ENCODE results near the gene PCDHGA1.
"Not testable (repeated sequence)": the region's sequence is repeated elsewhere in the genome, so short reads cannot be mapped to it uniquely, and the experiment has no call there.

Gene PCDHGA1

DNA sequence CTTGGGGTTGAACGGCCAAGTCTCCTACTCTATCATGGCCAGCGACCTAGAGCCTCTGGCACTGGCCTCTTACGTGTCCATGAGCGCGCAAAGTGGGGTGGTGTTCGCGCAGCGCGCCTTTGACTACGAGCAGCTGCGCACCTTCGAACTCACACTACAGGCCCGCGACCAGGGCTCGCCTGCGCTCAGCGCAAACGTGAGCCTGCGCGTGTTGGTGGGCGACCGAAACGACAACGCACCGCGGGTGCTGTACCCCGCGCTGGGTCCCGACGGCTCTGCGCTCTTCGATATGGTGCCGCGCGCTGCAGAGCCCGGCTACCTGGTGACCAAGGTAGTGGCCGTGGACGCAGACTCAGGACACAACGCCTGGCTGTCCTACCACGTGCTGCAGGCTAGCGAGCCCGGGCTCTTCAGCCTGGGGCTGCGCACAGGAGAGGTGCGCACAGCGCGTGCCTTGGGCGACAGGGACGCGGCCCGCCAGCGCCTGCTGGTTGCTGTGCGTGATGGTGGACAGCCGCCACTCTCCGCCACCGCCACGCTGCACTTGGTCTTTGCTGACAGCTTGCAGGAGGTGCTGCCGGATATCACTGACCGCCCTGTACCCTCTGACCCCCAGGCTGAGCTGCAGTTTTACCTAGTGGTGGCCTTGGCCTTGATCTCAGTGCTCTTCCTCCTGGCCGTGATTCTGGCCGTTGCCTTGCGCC is 69.4 kb downstream of the PCDHGA1 start:
- no peak for DNase-seq (ENCODE audit: low read depth)
- H3K4me3 ChIP-seq (ENCODE audit: low read depth, low read length) = no peak overlapping the region

DNA sequence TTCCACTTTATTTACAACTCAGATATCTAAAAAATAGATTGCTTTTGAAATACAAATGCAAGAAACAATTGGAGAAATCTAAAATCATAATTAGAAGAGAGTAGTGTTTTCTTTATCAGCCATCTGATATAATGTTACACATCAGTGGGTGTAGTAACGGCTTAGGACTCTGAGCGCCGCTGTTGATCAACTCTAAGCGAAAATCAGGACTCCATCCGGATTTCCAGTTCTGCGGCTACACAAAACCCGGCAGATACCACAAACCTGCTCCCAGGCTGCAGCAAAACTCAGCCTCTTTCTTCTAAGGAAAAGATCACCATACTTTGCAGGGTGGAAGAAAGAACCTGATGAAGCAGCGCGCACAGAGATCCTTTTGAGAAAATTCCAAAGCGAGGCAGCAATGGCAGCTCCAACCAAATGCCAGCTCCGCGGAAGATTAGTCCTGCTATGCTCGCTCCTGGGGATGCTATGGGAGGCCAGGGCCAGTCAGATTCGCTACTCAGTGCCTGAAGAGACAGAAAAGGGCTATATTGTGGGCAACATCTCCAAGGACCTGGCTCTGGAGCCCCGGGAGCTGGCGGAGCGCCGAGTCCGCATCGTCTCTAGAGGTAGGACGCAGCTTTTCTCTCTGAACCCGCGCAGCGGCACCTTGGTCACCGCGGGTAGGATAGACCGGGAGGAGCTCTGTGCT is 72.4 kb downstream of the PCDHGA1 start, which contains the start of gene PCDHGA9:
Gene PCDHGA9 (plus strand): TSS at position 226 of the 691 bp plus-strand sequence. CDS start 175 bp downstream, at position 401.
- H3K4me3 ChIP-seq (ENCODE audit: low read depth, low read length) = peak within 1 kb of the TSS; percentile 35
- no peak for DNase-seq (ENCODE audit: low read depth)

DNA sequence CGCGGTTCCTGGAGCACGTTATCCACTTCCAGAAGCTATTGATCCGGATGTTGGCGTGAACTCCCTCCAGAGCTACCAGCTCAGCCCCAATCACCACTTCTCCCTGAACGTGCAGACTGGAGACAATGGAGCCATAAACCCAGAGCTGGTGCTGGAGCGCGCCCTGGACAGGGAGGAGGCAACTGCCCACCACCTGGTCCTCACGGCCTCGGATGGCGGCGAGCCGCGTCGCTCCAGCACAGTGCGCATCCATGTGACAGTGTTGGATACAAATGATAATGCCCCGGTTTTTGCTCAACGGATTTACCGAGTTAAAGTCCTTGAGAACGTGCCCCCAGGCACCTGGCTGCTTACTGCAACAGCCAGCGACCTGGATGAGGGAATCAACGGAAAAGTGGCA is 73.1 kb downstream of the PCDHGA1 start:
- H3K4me3 ChIP-seq (ENCODE audit: low read depth, low read length) = peak overlapping the region; percentile 35
- no peak for DNase-seq (ENCODE audit: low read depth)

DNA sequence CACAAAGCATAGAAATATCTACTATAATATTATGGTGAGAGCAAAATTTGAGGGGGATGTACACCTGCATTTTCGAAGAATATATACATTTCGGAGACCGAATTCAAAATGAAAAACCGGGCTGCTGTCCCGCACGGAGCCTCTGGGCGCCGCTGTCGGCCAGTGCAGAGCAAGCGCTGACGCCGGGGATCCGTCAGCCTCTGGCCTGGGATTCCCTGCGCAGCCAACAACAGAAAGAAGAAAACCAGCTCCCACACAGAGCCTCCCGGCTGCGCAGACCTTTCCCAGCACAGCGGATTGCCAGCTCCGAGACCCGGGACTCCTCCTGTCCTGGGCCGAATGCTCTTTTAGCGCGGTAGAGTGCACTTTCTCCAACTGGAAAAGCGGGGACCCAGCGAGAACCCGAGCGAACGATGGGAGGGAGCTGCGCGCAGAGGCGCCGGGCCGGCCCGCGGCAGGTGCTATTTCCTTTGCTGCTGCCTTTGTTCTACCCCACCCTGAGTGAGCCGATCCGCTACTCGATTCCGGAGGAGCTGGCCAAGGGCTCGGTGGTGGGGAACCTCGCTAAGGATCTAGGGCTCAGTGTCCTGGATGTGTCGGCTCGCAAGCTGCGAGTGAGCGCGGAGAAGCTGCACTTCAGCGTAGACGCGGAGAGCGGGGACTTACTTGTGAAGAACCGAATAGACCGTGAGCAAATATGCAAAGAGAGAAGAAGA is 77.6 kb downstream of the PCDHGA1 start, which contains the start of gene PCDHGB6:
Gene PCDHGB6 (plus strand): TSS at position 232 of the 716 bp plus-strand sequence. CDS start 182 bp downstream, at position 414.
- peak within 1 kb of the TSS; percentile 34 for H3K4me3 ChIP-seq (ENCODE audit: low read depth, low read length)
- DNase-seq (ENCODE audit: low read depth) = not testable (repeated sequence)

DNA sequence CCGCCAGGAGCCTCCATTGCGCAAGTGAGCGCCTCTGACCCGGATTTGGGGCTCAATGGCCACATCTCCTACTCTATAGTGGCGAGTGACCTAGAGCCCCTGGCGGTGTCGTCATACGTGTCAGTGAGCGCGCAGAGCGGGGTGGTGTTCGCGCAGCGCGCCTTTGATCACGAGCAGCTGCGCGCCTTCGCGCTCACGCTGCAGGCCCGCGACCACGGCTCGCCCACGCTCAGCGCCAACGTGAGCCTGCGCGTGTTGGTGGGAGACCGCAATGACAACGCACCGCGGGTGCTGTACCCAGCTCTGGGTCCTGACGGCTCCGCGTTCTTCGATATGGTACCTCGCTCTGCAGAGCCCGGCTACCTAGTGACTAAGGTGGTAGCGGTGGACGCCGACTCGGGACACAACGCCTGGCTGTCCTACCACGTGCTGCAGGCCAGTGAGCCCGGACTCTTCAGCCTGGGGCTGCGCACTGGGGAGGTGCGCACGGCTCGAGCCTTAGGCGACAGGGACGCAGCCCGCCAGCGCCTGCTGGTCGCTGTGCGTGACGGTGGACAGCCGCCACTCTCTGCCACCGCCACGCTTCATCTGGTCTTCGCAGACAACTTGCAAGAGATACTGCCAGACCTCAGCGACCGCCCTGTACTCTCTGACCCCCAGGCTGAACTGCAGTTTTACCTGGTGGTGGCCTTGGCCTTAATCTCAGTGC is 79.4 kb downstream of the PCDHGA1 start:
- H3K4me3 ChIP-seq (ENCODE audit: low read depth, low read length) = no peak overlapping the region
- DNase-seq (ENCODE audit: low read depth) = no peak

DNA sequence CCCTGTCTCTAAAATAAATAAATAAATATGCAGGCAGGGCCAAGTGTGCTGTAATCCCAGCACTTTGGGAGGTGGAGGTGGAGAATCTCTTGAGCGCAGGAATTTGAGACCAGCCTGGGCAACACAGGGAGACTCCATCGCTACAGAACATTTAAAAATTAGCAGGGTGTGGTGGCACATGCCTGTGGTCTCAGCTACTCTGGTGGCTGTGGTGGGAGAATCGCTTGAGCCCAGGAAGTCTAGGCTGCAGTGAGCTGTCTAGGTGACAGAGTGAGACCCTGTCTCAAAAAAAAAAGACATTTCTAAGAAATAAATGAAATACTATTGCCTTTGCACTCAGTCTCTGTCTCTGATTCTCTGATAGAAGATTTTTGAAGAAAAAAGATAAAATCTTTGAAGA is 81.3 kb downstream of the PCDHGA1 start:
- DNase-seq (ENCODE audit: low read depth) = no peak
- no peak overlapping the region for H3K4me3 ChIP-seq (ENCODE audit: low read depth, low read length)

DNA sequence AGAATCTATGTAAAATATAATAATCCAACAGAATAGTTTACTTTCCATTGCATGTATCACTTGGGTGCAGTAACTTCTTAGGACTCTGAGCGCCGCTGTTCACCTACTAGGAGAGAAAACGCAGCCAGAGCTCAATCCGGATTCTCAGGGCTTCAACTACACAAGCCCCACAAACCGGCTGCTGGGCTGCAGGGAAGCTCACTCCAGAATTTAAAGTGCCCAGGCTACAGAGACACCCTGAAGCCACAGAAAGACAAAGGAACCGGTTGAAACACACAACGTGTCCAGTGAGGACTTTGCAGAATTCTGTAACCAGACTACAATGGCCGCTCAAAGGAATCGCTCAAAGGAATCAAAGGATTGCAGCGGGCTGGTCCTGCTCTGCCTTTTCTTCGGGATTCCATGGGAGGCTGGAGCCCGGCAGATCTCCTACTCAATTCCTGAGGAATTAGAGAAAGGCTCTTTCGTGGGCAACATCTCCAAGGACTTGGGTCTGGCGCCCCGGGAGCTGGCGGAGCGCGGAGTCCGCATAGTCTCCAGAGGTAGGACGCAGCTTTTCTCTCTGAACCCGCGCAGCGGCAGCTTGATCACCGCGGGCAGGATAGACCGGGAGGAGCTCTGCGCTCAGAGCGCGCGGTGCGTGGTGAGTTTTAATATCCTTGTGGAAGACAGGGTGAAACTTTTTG is 82.7 kb downstream of the PCDHGA1 start, which contains the start of gene PCDHGA10:
Gene PCDHGA10 (plus strand): TSS at position 134 of the 686 bp plus-strand sequence. CDS start 189 bp downstream, at position 323.
- DNase-seq (ENCODE audit: low read depth) = no peak
- H3K4me3 ChIP-seq (ENCODE audit: low read depth, low read length) = peak within 1 kb of the TSS; percentile 46

DNA sequence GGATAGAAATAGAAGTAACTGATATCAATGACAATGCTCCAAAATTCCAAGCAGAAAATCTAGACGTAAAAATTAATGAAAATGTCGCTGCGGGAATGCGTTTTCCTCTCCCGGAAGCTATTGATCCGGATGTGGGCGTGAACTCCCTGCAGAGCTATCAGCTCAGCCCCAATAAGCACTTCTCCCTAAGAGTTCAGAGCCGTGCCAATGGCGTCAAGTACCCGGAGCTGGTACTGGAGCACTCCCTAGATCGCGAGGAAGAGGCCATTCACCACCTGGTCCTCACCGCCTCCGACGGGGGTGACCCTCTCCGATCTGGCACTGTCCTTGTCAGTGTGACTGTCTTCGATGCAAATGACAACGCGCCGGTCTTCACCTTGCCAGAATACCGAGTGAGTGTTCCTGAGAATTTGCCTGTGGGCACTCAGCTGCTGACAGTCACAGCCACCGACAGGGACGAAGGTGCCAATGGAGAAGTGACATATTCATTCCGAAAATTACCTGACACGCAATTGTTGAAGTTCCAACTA is 83.3 kb downstream of the PCDHGA1 start:
- peak overlapping the region; percentile 46 for H3K4me3 ChIP-seq (ENCODE audit: low read depth, low read length)
- DNase-seq (ENCODE audit: low read depth) = no peak

DNA sequence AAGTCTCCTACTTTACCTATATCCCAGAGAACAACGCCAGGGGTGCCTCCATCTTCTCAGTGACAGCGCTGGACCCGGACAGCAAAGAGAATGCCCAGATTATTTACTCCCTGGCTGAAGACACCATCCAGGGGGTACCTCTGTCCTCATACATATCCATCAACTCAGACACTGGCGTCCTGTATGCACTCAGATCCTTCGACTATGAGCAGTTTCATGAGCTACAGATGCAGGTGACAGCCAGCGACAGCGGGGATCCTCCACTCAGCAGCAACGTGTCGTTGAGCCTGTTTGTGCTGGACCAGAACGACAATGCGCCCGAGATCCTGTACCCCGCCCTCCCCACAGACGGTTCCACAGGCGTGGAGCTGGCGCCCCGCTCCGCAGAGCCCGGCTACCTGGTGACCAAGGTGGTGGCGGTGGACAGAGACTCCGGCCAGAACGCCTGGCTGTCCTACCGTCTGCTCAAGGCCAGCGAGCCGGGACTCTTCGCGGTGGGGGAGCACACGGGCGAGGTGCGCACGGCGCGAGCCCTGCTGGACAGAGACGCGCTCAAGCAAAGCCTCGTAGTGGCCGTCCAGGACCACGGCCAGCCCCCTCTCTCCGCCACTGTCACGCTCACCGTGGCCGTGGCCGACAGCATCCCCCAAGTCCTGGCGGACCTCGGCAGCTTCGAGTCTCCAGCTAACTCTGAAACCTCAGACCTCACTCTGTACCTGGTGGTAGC is 84.4 kb downstream of the PCDHGA1 start:
- H3K4me3 ChIP-seq (ENCODE audit: low read depth, low read length); DNase-seq (ENCODE audit: low read depth): not testable (repeated sequence)

DNA sequence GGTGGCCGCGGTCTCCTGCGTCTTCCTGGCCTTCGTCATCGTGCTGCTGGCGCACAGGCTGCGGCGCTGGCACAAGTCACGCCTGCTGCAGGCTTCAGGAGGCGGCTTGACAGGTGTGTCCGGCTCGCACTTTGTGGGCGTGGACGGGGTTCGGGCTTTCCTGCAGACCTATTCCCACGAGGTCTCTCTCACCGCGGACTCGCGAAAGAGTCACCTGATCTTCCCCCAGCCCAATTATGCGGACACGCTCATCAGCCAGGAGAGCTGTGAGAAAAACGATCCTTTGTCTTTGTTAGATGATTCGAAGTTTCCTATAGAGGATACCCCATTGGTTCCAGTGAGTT is 84.9 kb downstream of the PCDHGA1 start:
- DNase-seq (ENCODE audit: low read depth); H3K4me3 ChIP-seq (ENCODE audit: low read depth, low read length): not testable (repeated sequence)

DNA sequence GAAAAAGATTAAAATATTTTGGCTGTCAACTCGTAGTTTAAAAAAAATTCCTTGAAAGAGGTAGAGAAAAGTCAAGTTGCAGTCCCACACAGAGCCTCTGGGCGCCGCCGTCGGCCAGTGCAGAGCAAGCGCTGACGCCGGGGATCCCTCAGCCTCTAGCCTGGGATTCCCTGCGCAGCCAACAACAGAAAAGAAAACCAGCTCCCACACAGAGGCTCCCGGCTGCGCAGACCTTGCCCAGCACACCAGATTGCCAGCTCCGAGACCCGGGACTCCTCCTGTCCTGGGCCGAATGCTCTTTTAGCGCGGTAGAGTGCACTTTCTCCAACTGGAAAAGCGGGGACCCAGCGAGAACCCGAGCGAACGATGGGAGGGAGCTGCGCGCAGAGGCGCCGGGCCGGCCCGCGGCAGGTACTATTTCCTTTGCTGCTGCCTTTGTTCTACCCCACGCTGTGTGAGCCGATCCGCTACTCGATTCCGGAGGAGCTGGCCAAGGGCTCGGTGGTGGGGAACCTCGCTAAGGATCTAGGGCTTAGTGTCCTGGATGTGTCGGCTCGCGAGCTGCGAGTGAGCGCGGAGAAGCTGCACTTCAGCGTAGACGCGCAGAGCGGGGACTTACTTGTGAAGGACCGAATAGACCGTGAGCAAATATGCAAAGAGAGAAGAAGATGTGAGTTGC is 87.3 kb downstream of the PCDHGA1 start, which contains the start of gene PCDHGB7:
Gene PCDHGB7 (plus strand): TSS at position 184 of the 679 bp plus-strand sequence. CDS start 183 bp downstream, at position 367.
- peak within 1 kb of the TSS; percentile 48 for H3K4me3 ChIP-seq (ENCODE audit: low read depth, low read length)
- DNase-seq (ENCODE audit: low read depth) = peak; percentile 57

DNA sequence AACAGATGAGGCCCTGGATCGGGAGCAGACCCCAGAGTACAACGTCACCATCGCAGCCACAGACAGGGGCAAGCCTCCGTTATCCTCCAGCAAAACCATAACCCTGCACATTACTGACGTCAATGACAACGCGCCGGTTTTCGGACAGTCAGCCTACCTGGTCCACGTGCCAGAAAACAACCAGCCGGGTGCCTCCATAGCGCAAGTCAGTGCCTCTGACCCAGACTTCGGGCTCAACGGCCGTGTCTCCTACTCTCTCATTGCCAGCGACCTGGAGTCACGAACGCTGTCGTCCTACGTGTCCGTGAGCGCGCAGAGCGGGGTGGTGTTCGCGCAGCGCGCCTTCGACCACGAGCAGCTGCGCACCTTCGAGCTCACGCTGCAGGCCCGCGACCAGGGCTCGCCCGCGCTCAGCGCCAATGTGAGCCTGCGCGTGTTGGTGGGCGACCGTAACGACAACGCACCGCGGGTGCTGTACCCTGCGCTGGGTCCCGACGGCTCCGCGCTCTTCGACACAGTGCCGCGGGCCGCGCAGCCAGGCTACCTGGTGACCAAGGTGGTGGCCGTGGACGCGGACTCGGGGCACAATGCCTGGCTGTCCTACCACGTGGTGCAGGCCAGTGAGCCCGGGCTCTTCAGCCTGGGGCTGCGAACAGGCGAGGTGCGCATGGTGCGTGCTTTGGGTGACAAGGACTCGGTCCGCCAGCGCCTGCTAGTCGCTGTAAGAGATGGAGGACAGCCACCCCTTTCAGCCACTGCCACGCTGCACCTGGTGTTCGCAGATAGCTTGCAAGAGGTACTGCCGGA is 89.0 kb downstream of the PCDHGA1 start:
- DNase-seq (ENCODE audit: low read depth) = no peak
- H3K4me3 ChIP-seq (ENCODE audit: low read depth, low read length) = no peak overlapping the region

DNA sequence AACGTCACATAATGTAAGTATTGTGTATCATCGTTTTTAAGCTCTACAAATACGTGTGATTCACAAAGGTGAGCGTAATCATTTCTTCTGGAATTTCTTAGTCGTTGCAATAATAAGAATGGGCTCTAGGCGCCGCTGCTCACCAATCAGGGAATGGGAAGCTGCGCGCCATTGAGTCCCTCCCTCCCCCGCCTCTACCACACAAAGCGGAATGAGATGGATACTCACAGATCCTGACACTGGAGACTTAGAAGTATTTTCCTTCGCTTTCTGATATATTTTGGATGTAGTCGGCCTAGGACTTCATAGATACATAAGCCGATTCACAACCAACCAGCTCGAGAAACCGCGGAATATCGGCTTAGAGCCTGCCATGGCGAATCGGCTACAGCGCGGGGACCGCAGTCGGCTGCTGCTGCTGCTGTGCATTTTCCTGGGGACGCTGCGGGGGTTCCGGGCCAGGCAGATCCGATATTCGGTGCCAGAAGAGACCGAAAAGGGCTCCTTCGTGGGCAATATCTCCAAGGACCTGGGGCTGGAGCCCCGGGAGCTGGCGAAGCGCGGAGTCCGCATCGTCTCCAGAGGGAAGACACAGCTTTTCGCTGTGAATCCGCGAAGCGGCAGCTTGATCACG is 90.7 kb downstream of the PCDHGA1 start, which contains the start of gene PCDHGA11:
Gene PCDHGA11 (plus strand): TSS at position 197 of the 634 bp plus-strand sequence. CDS start 177 bp downstream, at position 374.
- peak within 1 kb of the TSS; percentile 60 for H3K4me3 ChIP-seq (ENCODE audit: low read depth, low read length)
- peak; percentile 36 for DNase-seq (ENCODE audit: low read depth)

DNA sequence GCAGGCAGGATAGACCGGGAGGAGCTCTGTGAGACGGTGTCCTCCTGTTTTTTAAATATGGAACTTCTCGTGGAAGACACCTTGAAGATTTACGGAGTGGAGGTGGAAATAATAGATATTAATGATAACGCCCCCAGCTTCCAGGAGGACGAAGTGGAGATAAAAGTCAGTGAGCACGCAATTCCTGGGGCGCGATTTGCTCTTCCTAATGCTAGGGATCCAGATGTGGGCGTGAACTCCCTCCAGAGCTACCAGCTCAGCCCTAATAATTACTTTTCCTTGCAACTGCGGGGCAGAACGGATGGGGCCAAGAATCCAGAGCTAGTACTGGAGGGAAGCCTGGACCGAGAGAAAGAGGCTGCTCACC is 91.2 kb downstream of the PCDHGA1 start:
- no peak for DNase-seq (ENCODE audit: low read depth)
- peak overlapping the region; percentile 60 for H3K4me3 ChIP-seq (ENCODE audit: low read depth, low read length)

DNA sequence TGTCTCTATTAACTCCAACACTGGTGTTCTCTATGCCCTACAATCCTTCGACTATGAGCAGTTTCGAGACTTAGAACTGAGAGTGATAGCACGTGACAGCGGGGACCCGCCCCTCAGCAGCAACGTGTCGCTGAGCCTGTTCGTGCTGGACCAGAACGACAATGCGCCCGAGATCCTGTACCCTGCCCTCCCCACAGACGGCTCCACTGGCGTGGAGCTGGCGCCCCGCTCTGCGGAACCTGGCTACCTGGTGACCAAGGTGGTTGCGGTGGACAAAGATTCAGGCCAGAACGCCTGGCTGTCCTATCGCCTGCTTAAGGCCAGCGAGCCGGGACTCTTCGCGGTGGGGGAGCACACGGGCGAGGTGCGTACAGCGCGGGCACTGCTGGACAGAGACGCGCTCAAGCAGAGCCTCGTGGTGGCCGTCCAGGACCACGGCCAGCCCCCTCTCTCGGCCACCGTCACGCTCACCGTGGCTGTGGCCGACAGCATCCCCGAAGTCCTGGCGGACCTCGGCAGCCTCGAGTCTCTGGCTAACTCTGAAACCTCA is 92.5 kb downstream of the PCDHGA1 start:
- no peak for DNase-seq (ENCODE audit: low read depth)
- no peak overlapping the region for H3K4me3 ChIP-seq (ENCODE audit: low read depth, low read length)

All from skeletal muscle cell (primary cell).